Sigmoid colon (tissue), 4 donors: Measurements from ENCODE around the gene CNTN5.

ENCODE experiments used
- POLR2A ChIP-seq, 2 donors: fragments of 450-650 bp; IDR thresholded peaks; one replicate each; pipeline ENCODE4 v1.6.1; 2016; ENCODE audit warnings: antibody characterized with exemption in 2 of 2, mild to moderate bottlenecking in 2 of 2, moderate library complexity in 2 of 2
- POLR2AphosphoS5 ChIP-seq, 4 donors: sonication (generic); formaldehyde crosslinking; IDR thresholded peaks; one replicate each; pipeline ENCODE4 v1.6.1; 2017; ENCODE audit warnings: antibody characterized with exemption in 4 of 4
- TF ChIP-seq, protein P1 (sequence below), 4 experiments: fragments of 450-650 bp in 3 of 4; fragments of 200-600 bp in 1 of 4; IDR thresholded peaks; one replicate each; pipeline ENCODE4 v1.5.1; 2016 to 2019; ENCODE audit warnings: antibody characterized with exemption in 4 of 4, mild to moderate bottlenecking in 3 of 4, moderate library complexity in 2 of 4

DNA sequence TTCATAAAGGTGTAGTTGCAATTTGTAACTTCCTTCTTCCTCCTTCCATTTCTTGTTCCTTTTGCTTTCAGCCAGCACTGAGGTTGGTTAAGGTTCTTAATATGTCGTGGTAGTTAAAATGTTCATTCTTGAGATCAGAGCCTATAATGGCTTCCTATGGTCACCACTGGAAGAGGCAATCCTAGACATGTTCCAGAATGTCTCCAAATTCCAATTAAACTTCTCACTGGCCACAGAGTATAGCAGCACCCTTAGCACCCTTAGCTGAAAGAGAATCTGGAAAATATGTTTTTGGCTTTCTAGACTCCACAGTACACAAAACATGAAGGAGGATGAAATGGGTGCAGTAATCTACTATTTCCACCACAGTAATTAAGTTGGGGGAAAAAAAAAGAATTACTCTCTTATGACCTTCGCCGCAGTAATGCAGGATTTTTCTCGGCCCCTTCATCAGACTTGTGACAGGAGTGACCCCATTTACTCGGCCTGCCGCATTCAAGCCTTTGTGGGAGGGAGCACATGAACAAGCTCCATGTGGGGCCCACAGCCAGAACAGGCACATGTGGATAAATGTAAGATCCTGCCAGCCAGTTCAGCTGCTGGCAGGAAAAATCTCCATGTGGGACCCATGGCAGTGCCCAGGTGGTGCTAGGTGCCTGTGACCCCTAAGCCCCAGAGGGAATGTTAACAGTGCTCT is 1317.5 kb downstream of the CNTN5 start:
- TF ChIP-seq, protein P1, sequence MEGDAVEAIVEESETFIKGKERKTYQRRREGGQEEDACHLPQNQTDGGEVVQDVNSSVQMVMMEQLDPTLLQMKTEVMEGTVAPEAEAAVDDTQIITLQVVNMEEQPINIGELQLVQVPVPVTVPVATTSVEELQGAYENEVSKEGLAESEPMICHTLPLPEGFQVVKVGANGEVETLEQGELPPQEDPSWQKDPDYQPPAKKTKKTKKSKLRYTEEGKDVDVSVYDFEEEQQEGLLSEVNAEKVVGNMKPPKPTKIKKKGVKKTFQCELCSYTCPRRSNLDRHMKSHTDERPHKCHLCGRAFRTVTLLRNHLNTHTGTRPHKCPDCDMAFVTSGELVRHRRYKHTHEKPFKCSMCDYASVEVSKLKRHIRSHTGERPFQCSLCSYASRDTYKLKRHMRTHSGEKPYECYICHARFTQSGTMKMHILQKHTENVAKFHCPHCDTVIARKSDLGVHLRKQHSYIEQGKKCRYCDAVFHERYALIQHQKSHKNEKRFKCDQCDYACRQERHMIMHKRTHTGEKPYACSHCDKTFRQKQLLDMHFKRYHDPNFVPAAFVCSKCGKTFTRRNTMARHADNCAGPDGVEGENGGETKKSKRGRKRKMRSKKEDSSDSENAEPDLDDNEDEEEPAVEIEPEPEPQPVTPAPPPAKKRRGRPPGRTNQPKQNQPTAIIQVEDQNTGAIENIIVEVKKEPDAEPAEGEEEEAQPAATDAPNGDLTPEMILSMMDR (IDR thresholded peaks at IDR 0.05) = no peak
- TF ChIP-seq POLR2AphosphoS5 (IDR thresholded peaks at IDR 0.05) = no peak
- TF ChIP-seq POLR2A (IDR thresholded peaks at IDR 0.05) = no peak
